IMR-90 (cell line): Measurements from ENCODE around the gene CD44. TPM values are rescaled to one million over a fixed set of nuclear protein-coding genes. Genes with fewer than 3 reads are reported as not detected.

Source experiments
- ATAC-seq: fragments of 200-7000 bp; cut with Tn5 transposase; 2 replicates; pipeline ENCODE4 v1.9.1; 2020; ENCODE audit warnings: low read depth, mild to moderate bottlenecking, moderate library complexity
- BruUV-seq: library from RNA; stranded (reverse); fragments of 400-500 nt; replicated peaks from 2 replicates; lab custom pipeline; 2021; lab: Mats Ljungman, UMichigan
- CTCF ChIA-PET: fragments of 300-600 bp; formaldehyde crosslinking; extraction: SDS; loops from one replicate; lab custom pipeline; 2021; ENCODE audit warnings: antibody characterized with exemption; lab: Yijun Ruan, JAX
- POLR2A ChIA-PET: fragments of 300-600 bp; sonication (Branson Sonifier 250); formaldehyde crosslinking; loops from one replicate; lab custom pipeline; 2022; ENCODE audit warnings: antibody characterized with exemption; ENCODE audit not compliant: unreplicated experiment; lab: Charles Lee
- DNase-seq: peaks from one replicate; pipeline ENCODE4 v3.0.0; 2013
- H2AFZ ChIP-seq: replicated peaks from 2 replicates; pipeline ENCODE3; 2013; ENCODE audit warnings: low read length, mild to moderate bottlenecking; ENCODE audit not compliant: poor library complexity
- H2AK5ac ChIP-seq: 2 replicates; pipeline ENCODE4 v1.6.1; 2013; ENCODE audit warnings: low read depth, low read length, inconsistent platforms
- H2AK9ac ChIP-seq: replicated peaks from 2 replicates; pipeline ENCODE3; 2013; ENCODE audit warnings: mild to moderate bottlenecking, low read depth, low read length, moderate library complexity; ENCODE audit not compliant: poor library complexity
- H2BK120ac ChIP-seq: 2 replicates; pipeline ENCODE4 v1.6.1; 2013; ENCODE audit warnings: low read depth, low read length, inconsistent platforms
- H2BK15ac ChIP-seq: 3 replicates; pipeline ENCODE4 v1.6.1; 2013; ENCODE audit warnings: low read depth, low read length, inconsistent platforms
- H2BK20ac ChIP-seq: 2 replicates; pipeline ENCODE4 v1.6.1; 2013; ENCODE audit warnings: low read depth, mild to moderate bottlenecking, inconsistent platforms, low read length, moderate library complexity
- H2BK5ac ChIP-seq: 2 replicates; pipeline ENCODE4 v1.6.1; 2013; ENCODE audit warnings: mild to moderate bottlenecking, low read depth, low read length, inconsistent platforms; ENCODE audit not compliant: poor library complexity, severe bottlenecking
- H3K14ac ChIP-seq: replicated peaks from 2 replicates; pipeline ENCODE4 v1.6.1; 2013; ENCODE audit warnings: low read depth, low read length, inconsistent platforms
- H3K18ac ChIP-seq: 2 replicates; pipeline ENCODE4 v1.6.1; 2013; ENCODE audit warnings: low read depth, low read length, control low read depth
- H3K23ac ChIP-seq: 2 replicates; pipeline ENCODE4 v1.6.1; 2013; ENCODE audit warnings: low read depth, low read length, inconsistent platforms
- H3K27ac ChIP-seq: 2 replicates; pipeline ENCODE4 v1.5.1; 2013; ENCODE audit warnings: mild to moderate bottlenecking, control low read depth, low read length; ENCODE audit not compliant: insufficient read depth
- H3K27me3 ChIP-seq: 2 replicates; pipeline ENCODE4 v1.6.1; 2013; ENCODE audit warnings: low read length; ENCODE audit not compliant: control insufficient read depth, insufficient read depth
- H3K36me3 ChIP-seq: 2 replicates; pipeline ENCODE4 v1.6.1; 2013; ENCODE audit warnings: low read length, mixed read lengths; ENCODE audit not compliant: control insufficient read depth, insufficient read depth
- H3K4ac ChIP-seq: 2 replicates; pipeline ENCODE4 v1.6.1; 2013; ENCODE audit warnings: low read depth, low read length, inconsistent platforms
- H3K4me1 ChIP-seq: 2 replicates; pipeline ENCODE4 v1.6.1; 2013; ENCODE audit warnings: low read length, mixed read lengths; ENCODE audit not compliant: control insufficient read depth, insufficient read depth
- H3K4me2 ChIP-seq: 2 replicates; pipeline ENCODE4 v1.6.1; 2013; ENCODE audit warnings: low read depth, mild to moderate bottlenecking, control low read depth, low read length, moderate library complexity
- H3K4me3 ChIP-seq: 2 replicates; pipeline ENCODE4 v1.5.1; 2013; ENCODE audit warnings: low read depth, mild to moderate bottlenecking, control low read depth, low read length, moderate library complexity; ENCODE audit not compliant: insufficient read depth
- H3K56ac ChIP-seq: 2 replicates; pipeline ENCODE4 v1.6.1; 2013; ENCODE audit warnings: low read length, inconsistent platforms; ENCODE audit not compliant: insufficient read depth; ENCODE audit errors: extremely low read depth
- H3K79me1 ChIP-seq, 2 experiments: 2 replicates each; pipeline ENCODE4 v1.6.1; 2013; ENCODE audit warnings: low read length in 2 of 2, inconsistent platforms in 1 of 2, low read depth in 1 of 2
- H3K9ac ChIP-seq: 2 replicates; pipeline ENCODE4 v1.6.1; 2013; ENCODE audit warnings: low read depth, low read length, control low read depth
- H3K9me1 ChIP-seq: 2 replicates; pipeline ENCODE4 v1.6.1; 2013; ENCODE audit warnings: low read length, inconsistent platforms; ENCODE audit not compliant: insufficient read depth
- H3K9me3 ChIP-seq: 2 replicates; pipeline ENCODE4 v1.6.1; 2013; ENCODE audit warnings: low read length; ENCODE audit not compliant: control insufficient read depth, insufficient read depth
- H4K20me1 ChIP-seq: 2 replicates; pipeline ENCODE4 v1.6.1; 2013; ENCODE audit warnings: low read length, inconsistent platforms; ENCODE audit not compliant: insufficient read depth
- H4K5ac ChIP-seq: 2 replicates; pipeline ENCODE4 v1.6.1; 2013; ENCODE audit warnings: mild to moderate bottlenecking, low read depth, low read length, control low read depth
- H4K8ac ChIP-seq, 2 experiments: 2 replicates each; pipeline ENCODE4 v1.6.1; 2013; ENCODE audit warnings: low read depth in 2 of 2, low read length in 2 of 2, control low read depth in 1 of 2, inconsistent platforms in 1 of 2
- H4K91ac ChIP-seq: 2 replicates; pipeline ENCODE4 v1.6.1; 2013; ENCODE audit warnings: low read depth, low read length, inconsistent platforms; ENCODE audit not compliant: insufficient read depth
- CHD1 ChIP-seq: IDR thresholded peaks from 2 replicates; pipeline ENCODE4 v1.6.1; 2012; ENCODE audit warnings: low read depth, low read length, improper control_type of control experiment
- FOS ChIP-seq: fragments of 150-350 bp; IDR thresholded peaks from 2 replicates; pipeline ENCODE4 v1.6.1; 2016; ENCODE audit warnings: low read depth, low read length
- MAFK ChIP-seq: IDR thresholded peaks from 2 replicates; pipeline ENCODE4 v1.6.1; 2012; ENCODE audit warnings: low read depth, low read length, improper control_type of control experiment
- MAZ ChIP-seq: IDR thresholded peaks from 2 replicates; pipeline ENCODE4 v1.6.1; 2012; ENCODE audit warnings: low read depth, mild to moderate bottlenecking, low read length, improper control_type of control experiment, moderate library complexity, borderline replicate concordance
- MXI1 ChIP-seq: IDR thresholded peaks from 2 replicates; pipeline ENCODE4 v1.6.1; 2012; ENCODE audit warnings: low read depth, mild to moderate bottlenecking, low read length, moderate library complexity, borderline replicate concordance
- POLR2A ChIP-seq: IDR thresholded peaks from 2 replicates; pipeline ENCODE4 v1.6.1; 2012; ENCODE audit warnings: mild to moderate bottlenecking, low read depth, low read length
- RAD21 ChIP-seq: IDR thresholded peaks from 2 replicates; pipeline ENCODE4 v1.6.1; 2012; ENCODE audit warnings: low read length, improper control_type of control experiment
- RFX5 ChIP-seq: IDR thresholded peaks from 2 replicates; pipeline ENCODE4 v1.8.0; 2012; ENCODE audit warnings: low read depth, mild to moderate bottlenecking, low read length, moderate library complexity
- SMC3 ChIP-seq: fragments of 150-350 bp; IDR thresholded peaks from 2 replicates; pipeline ENCODE4 v1.6.1; 2016; ENCODE audit warnings: low read depth, mild to moderate bottlenecking, antibody characterized with exemption, low read length, moderate library complexity
- WGBS, 2 experiments: methylation state at CpG; one replicate each; pipeline versions ENCODE4 v1.1.5 to v1.1.7; 2013; ENCODE audit warnings: missing lambda C conversion rate in 2 of 2; ENCODE audit not compliant: insufficient read length in 1 of 2; ENCODE audit errors: extremely low coverage in 2 of 2; 5-methylcytosine and 5-hydroxymethylcytosine counted together
- dilution Hi-C: fragments of 300-500 bp; cut with HindIII; formaldehyde crosslinking; loops from one replicate; pipeline ENCODE4 v1.14.3; 2018; ENCODE audit warnings: low sequenced_read_pairs; ENCODE audit not compliant: unreplicated experiment
- in situ Hi-C: fragments of 300-500 bp; cut with MboI; formaldehyde crosslinking; loops from 3 replicates; pipeline ENCODE4 v1.14.3; 2019; ENCODE audit warnings: low sequenced_read_pairs, inconsistent platforms, mixed read lengths
- intact Hi-C: fragments of 100-400 bp; cut with micrococcal nuclease; formaldehyde crosslinking; loops from 2 replicates; pipeline ENCODE4 v1.10.0; 2022
- polyA plus RNA-seq, 3 experiments: library from polyadenylated mRNA; depleted of rRNA; stranded (reverse); fragments of >200 nt; gene quantifications; 2 replicates each; pipeline ENCODE4 v1.2.3, GENCODE V29; 2012; ENCODE audit warnings: low replicate concordance in 1 of 3
- total RNA-seq: library from RNA; depleted of rRNA; stranded (reverse); fragments of >200 nt; gene quantifications from 2 replicates; pipeline ENCODE4 v1.2.3, GENCODE V29; 2012
- TF ChIP-seq, protein P1 (sequence below): fragments of 150-350 bp; IDR thresholded peaks from 2 replicates; pipeline ENCODE4 v1.6.1; 2017; ENCODE audit warnings: mild to moderate bottlenecking, antibody characterized with exemption, low read length, low read depth

Gene CD44
- total and polyA plus RNA-seq, 2 of the 4 experiments (the other 2 are of a cell fraction) = 357 to 947 TPM

DNA sequence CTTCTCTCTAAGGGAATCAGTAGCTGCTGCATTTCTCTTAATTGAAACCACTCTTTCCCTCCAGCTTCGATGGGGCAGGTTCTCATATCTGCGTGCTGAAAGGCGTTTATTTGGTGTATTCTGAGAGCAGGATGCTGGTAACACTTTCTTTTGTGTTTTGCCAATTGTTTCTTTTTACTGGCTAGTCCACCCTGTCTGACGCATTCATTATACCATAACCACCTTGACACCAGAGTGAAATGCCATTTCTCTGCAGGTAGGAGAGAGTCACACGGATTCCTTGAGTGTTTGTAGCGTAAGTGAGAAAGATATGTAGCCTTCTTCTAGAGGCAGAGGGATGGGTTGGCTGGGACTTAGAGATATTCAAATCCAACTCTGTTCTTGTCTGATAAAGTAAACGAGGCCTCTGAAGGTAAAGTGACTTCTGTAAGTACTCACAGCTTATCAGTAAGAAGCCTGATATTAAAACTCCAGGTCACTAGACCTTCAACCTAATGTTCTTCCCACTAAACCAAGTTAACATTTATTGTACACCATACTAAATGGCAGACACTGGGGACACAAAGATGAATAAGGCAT, 21.4 kb downstream of the CD44 start:
- no peak overlapping the region for H2BK120ac ChIP-seq
- peaks cover 65% of the 10 kb centered on the region for H3K9me1 ChIP-seq
- ChIA-PET POLR2A (no interaction called here), CTCF (interaction anchor here (0.6 kb wide), 1 partner anchor 144 kb away, joined by 3 read pairs; no protein-coding TSS in a partner anchor)
- BruUV-seq = no TSS peak
- H3K36me3 ChIP-seq = peaks cover 40% of the 10 kb centered on the region
- H3K27ac ChIP-seq = peak overlapping the region; percentile 34; the same call in 1 of the 2 replicates
- no peak overlapping the region for H2BK15ac ChIP-seq
- H3K4me1 ChIP-seq = peaks cover 56% of the 10 kb centered on the region
- H2AK5ac ChIP-seq = no peak overlapping the region
- peaks cover 99% of the 10 kb centered on the region for H4K20me1 ChIP-seq
- H2AFZ ChIP-seq = no peak overlapping the region
- no peak overlapping the region for H2AK9ac ChIP-seq
- H3K4me2 ChIP-seq = no peak overlapping the region; the same call in 1 of the 2 replicates
- intact Hi-C loops = no loop called here
- H3K4me3 ChIP-seq = no peak overlapping the region
- H4K91ac ChIP-seq = no peak overlapping the region
- TF ChIP-seq, protein P1, sequence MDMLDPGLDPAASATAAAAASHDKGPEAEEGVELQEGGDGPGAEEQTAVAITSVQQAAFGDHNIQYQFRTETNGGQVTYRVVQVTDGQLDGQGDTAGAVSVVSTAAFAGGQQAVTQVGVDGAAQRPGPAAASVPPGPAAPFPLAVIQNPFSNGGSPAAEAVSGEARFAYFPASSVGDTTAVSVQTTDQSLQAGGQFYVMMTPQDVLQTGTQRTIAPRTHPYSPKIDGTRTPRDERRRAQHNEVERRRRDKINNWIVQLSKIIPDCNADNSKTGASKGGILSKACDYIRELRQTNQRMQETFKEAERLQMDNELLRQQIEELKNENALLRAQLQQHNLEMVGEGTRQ = no peak
- TF ChIP-seq MAFK (no peak), POLR2A (no peak), SMC3 (no peak), MAZ (no peak), RFX5 (no peak), MXI1 (no peak), FOS (no peak), RAD21 (no peak), CHD1 (no peak)
- H3K9ac ChIP-seq = no peak overlapping the region
- in situ Hi-C loops = loop anchor here (25.0 kb wide), 1 partner anchor 573 kb away; no protein-coding TSS in a partner anchor
- no peak for DNase-seq
- H3K14ac ChIP-seq = peak overlapping the region; percentile 1; the same call in 1 of the 2 replicates
- H4K5ac ChIP-seq = peak overlapping the region; percentile 7; the same call in 1 of the 2 replicates
- WGBS, 2 experiments = no CpG with 5 or more reads among the region's 7 CpGs
- no peaks in the 10 kb centered on the region for H3K9me3 ChIP-seq
- no peaks in the 10 kb centered on the region for H3K27me3 ChIP-seq
- 0 out of 4 replicates have a peak overlapping the region, but pooled peaks of 1 of the 2 experiments have one; percentile 29 for H4K8ac ChIP-seq
- H2BK20ac ChIP-seq = no peak overlapping the region
- H3K18ac ChIP-seq = peak overlapping the region; percentile 42; the same call in 1 of the 2 replicates
- H3K4ac ChIP-seq = no peak overlapping the region
- no peak overlapping the region for H3K56ac ChIP-seq
- ATAC-seq = no peak
- H2BK5ac ChIP-seq = peak overlapping the region; percentile 52
- dilution Hi-C loops = no loop called here
- H3K23ac ChIP-seq = peak overlapping the region; percentile 41
- H3K79me1 ChIP-seq = peaks cover 0 to 92% of the 10 kb centered on the region in 2 experiments; a peak in 2 of 4 replicates
